HepG2 (cell line): ENCODE data around the gene TNNI3. TPM values are rescaled to one million over a fixed set of nuclear protein-coding genes. Genes with fewer than 3 reads are reported as not detected.

Source experiments
- ATRX ChIP-seq: sonication (generic); formaldehyde crosslinking; IDR thresholded peaks from 2 replicates; pipeline ENCODE4 v1.4.0; 2020; ENCODE audit warnings: missing genetic modification reagents, borderline replicate concordance
- EEA1 ChIP-seq: sonication (generic); formaldehyde crosslinking; IDR thresholded peaks from 2 replicates; pipeline ENCODE4 v1.5.1; 2020; ENCODE audit warnings: mild to moderate bottlenecking, missing genetic modification reagents, borderline replicate concordance
- ETV6 ChIP-seq: sonication (generic); formaldehyde crosslinking; conservative IDR thresholded peaks from 2 replicates; pipeline ENCODE4 v1.4.0; 2020; ENCODE audit warnings: missing genetic modification reagents
- MAFG ChIP-seq: sonication (generic); formaldehyde crosslinking; IDR thresholded peaks from 2 replicates; pipeline ENCODE4 v1.5.1; 2020; ENCODE audit warnings: mild to moderate bottlenecking, missing genetic modification reagents
- MZF1 ChIP-seq: sonication (generic); formaldehyde crosslinking; IDR thresholded peaks from 2 replicates; pipeline ENCODE4 v1.8.1; 2023; ENCODE audit warnings: mild to moderate bottlenecking, missing genetic modification reagents, borderline replicate concordance
- NCOR1 ChIP-seq: fragments of 200-600 bp; sonication (generic); IDR thresholded peaks from 2 replicates; pipeline ENCODE4 v1.7.0; 2017; ENCODE audit warnings: antibody characterized with exemption, low read length, borderline replicate concordance
- PCBP1 ChIP-seq: fragments of 200-400 bp; formaldehyde crosslinking; IDR thresholded peaks from 2 replicates; pipeline ENCODE4 v1.6.1; 2017; ENCODE audit warnings: mild to moderate bottlenecking, low read depth, low read length, borderline replicate concordance
- RBAK ChIP-seq: sonication (generic); formaldehyde crosslinking; IDR thresholded peaks from 2 replicates; pipeline ENCODE4 v1.5.1; 2020; ENCODE audit warnings: mild to moderate bottlenecking, missing genetic modification reagents
- RBFOX2 ChIP-seq: fragments of 200-400 bp; formaldehyde crosslinking; IDR thresholded peaks from 2 replicates; pipeline ENCODE4 v1.6.1; 2017; ENCODE audit warnings: low read depth, mild to moderate bottlenecking, low read length
- SYNCRIP ChIP-seq: fragments of 200-400 bp; formaldehyde crosslinking; IDR thresholded peaks from 2 replicates; pipeline ENCODE4 v1.6.1; 2018; ENCODE audit warnings: mild to moderate bottlenecking, low read depth, low read length; ENCODE audit not compliant: insufficient read depth
- XBP1 ChIP-seq: sonication (generic); formaldehyde crosslinking; IDR thresholded peaks from 2 replicates; pipeline ENCODE4 v1.5.0; 2020; ENCODE audit warnings: missing genetic modification reagents
- XRCC5 ChIP-seq: fragments of 200-400 bp; formaldehyde crosslinking; optimal IDR thresholded peaks from 2 replicates; pipeline ENCODE3; 2017; ENCODE audit warnings: mild to moderate bottlenecking, low read length
- ZFP91 ChIP-seq: sonication (generic); formaldehyde crosslinking; IDR thresholded peaks from 2 replicates; pipeline ENCODE4 v1.9.0; 2022; ENCODE audit warnings: missing genetic modification reagents, mild to moderate bottlenecking, borderline replicate concordance
- ZKSCAN5 ChIP-seq: sonication (generic); formaldehyde crosslinking; IDR thresholded peaks from 2 replicates; pipeline ENCODE4 v1.5.1; 2020; ENCODE audit warnings: mild to moderate bottlenecking, missing genetic modification reagents
- ZNF260 ChIP-seq: sonication (generic); formaldehyde crosslinking; IDR thresholded peaks from 2 replicates; pipeline ENCODE4 v1.4.0; 2020; ENCODE audit warnings: missing genetic modification reagents, low read depth, mild to moderate bottlenecking, borderline replicate concordance
- ZNF333 ChIP-seq: sonication (generic); formaldehyde crosslinking; IDR thresholded peaks from 2 replicates; pipeline ENCODE4 v1.4.0; 2020; ENCODE audit warnings: mild to moderate bottlenecking, missing genetic modification reagents, borderline replicate concordance
- ZNF44 ChIP-seq: sonication (generic); formaldehyde crosslinking; IDR thresholded peaks from 2 replicates; pipeline ENCODE4 v1.5.1; 2020; ENCODE audit warnings: mild to moderate bottlenecking, missing genetic modification reagents
- ZNF597 ChIP-seq: sonication (generic); formaldehyde crosslinking; IDR thresholded peaks from 2 replicates; pipeline ENCODE4 v1.5.0; 2020; ENCODE audit warnings: missing genetic modification reagents
- ZNF619 ChIP-seq: sonication (generic); formaldehyde crosslinking; IDR thresholded peaks from 2 replicates; pipeline ENCODE4 v1.4.0; 2020; ENCODE audit warnings: mild to moderate bottlenecking, missing genetic modification reagents
- ZNF703 ChIP-seq: sonication (generic); formaldehyde crosslinking; IDR thresholded peaks from 2 replicates; pipeline ENCODE4 v1.5.1; 2020; ENCODE audit warnings: missing genetic modification reagents, mild to moderate bottlenecking, moderate library complexity, borderline replicate concordance
- ZNF781 ChIP-seq: sonication (generic); formaldehyde crosslinking; IDR thresholded peaks from 2 replicates; pipeline ENCODE4 v1.5.1; 2020; ENCODE audit warnings: borderline replicate concordance, mild to moderate bottlenecking, missing genetic modification reagents; ENCODE audit errors: not compliant biosample characterization
- ZNF816 ChIP-seq: sonication (generic); formaldehyde crosslinking; IDR thresholded peaks from 2 replicates; pipeline ENCODE4 v1.8.0; 2022; ENCODE audit warnings: missing genetic modification reagents, mild to moderate bottlenecking, borderline replicate concordance
- polyA plus RNA-seq, 8 experiments: library from polyadenylated mRNA; depleted of rRNA in 3 of 8; stranded (reverse) in 7 of 8; unstranded in 1 of 8; fragments of >200 nt; fragmentation: Illumina TruSeq in 4 of 8; extraction: Trizol in 4 of 8; gene quantifications; 2 replicates each; pipeline versions ENCODE4 v1.2.1 to v1.2.3, GENCODE V29; 2011 to 2016; ENCODE audit warnings: low read depth in 4 of 8, missing spikeins in 1 of 8, mixed read lengths in 1 of 8; ENCODE audit not compliant: insufficient read depth in 1 of 8
- total RNA-seq, 5 experiments: library from RNA; depleted of rRNA; stranded (reverse); fragments of >200 nt; fragmentation: Illumina TruSeq; extraction: Trizol; gene quantifications; 2 replicates each; pipeline ENCODE4 v1.2.3, GENCODE V29; 2016; ENCODE audit warnings: low read depth in 1 of 5
- TF ChIP-seq, protein P1 (sequence below): sonication (generic); formaldehyde crosslinking; IDR thresholded peaks from 2 replicates; pipeline ENCODE4; 2020; ENCODE audit warnings: missing genetic modification reagents, mild to moderate bottlenecking, borderline replicate concordance

Gene TNNI3
- total and polyA plus RNA-seq, 2 of the 13 experiments (the other 11 are each of a cell fraction or from before 2014, with no cell fraction given): 3.5 to 3.7 TPM

- TF ChIP-seq NCOR1 (0 out of 2 replicates have a peak, but pooled peaks have one; percentile 51), PCBP1 (0 out of 2 replicates have a peak, but pooled peaks have one; percentile 82), ZNF816 (CRISPR knock-in tag) (no peak; the same call in 1 of the 2 replicates), ZNF333 (peak; percentile 71; the same call in 1 of the 2 replicates), ZNF619 (CRISPR knock-in tag) (0 out of 2 replicates have a peak, but pooled peaks have one; percentile 78), XBP1 (peak; percentile 53; the same call in 1 of the 2 replicates), MZF1 (CRISPR knock-in tag) (no peak), RBFOX2 (peak; percentile 84), ZFP91 (CRISPR knock-in tag) (peak; percentile 84; the same call in 1 of the 2 replicates), ZKSCAN5 (CRISPR knock-in tag) (no peak), ETV6 (CRISPR knock-in tag) (no peak), ATRX (CRISPR knock-in tag) (no peak), SYNCRIP (no peak), RBAK (CRISPR knock-in tag) (no peak), EEA1 (CRISPR knock-in tag) (no peak), ZNF597 (CRISPR knock-in tag) (no peak), MAFG (no peak), ZNF260 (CRISPR knock-in tag) (no peak), ZNF703 (CRISPR knock-in tag) (no peak), ZNF44 (CRISPR knock-in tag) (peak; percentile 77; the same call in 1 of the 2 replicates), XRCC5 (peak; percentile 42), ZNF781 (CRISPR knock-in tag) (no peak)
- TF ChIP-seq, protein P1, sequence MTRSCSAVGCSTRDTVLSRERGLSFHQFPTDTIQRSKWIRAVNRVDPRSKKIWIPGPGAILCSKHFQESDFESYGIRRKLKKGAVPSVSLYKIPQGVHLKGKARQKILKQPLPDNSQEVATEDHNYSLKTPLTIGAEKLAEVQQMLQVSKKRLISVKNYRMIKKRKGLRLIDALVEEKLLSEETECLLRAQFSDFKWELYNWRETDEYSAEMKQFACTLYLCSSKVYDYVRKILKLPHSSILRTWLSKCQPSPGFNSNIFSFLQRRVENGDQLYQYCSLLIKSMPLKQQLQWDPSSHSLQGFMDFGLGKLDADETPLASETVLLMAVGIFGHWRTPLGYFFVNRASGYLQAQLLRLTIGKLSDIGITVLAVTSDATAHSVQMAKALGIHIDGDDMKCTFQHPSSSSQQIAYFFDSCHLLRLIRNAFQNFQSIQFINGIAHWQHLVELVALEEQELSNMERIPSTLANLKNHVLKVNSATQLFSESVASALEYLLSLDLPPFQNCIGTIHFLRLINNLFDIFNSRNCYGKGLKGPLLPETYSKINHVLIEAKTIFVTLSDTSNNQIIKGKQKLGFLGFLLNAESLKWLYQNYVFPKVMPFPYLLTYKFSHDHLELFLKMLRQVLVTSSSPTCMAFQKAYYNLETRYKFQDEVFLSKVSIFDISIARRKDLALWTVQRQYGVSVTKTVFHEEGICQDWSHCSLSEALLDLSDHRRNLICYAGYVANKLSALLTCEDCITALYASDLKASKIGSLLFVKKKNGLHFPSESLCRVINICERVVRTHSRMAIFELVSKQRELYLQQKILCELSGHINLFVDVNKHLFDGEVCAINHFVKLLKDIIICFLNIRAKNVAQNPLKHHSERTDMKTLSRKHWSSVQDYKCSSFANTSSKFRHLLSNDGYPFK (CRISPR knock-in tag): peak; percentile 79
Measured at GRCh38 chr19:55206664-55207500, 49.4 kb upstream of the TNNI3 start (continued).
